HepG2 (cell line): ENCODE data around the gene INSIG1. TPM values are rescaled to one million over a fixed set of nuclear protein-coding genes. Genes with fewer than 3 reads are reported as not detected.

Experiments used
- ATAC-seq: fragments of 200-7000 bp; cut with Tn5 transposase; 3 replicates; pipeline ENCODE4 v1.9.1; 2020; ENCODE audit warnings: mild to moderate bottlenecking, moderate library complexity
- BruUV-seq: library from RNA; stranded (reverse); fragments of 400-500 nt; replicated peaks from 2 replicates; lab custom pipeline; 2021; lab: Mats Ljungman, UMichigan
- CTCF ChIA-PET: fragments of 300-600 bp; formaldehyde crosslinking; extraction: SDS; loops from one replicate; lab custom pipeline; 2021; ENCODE audit warnings: low total read pairs, inconsistent platforms, low intra/inter-chr PET ratio; lab: Yijun Ruan, JAX
- POLR2A ChIA-PET: fragments of 350-600 bp; sonication (Branson Sonifier 250); formaldehyde crosslinking; loops from one replicate; lab custom pipeline; 2020; ENCODE audit warnings: antibody characterized with exemption, inconsistent platforms; lab: Yijun Ruan, JAX
- DNase-seq: peaks from one replicate; pipeline ENCODE4 v3.0.0-alpha.2; 2015; ENCODE audit warnings: low spot score
- FAIRE-seq: peaks from 3 replicates; lab custom pipeline; 2011; peaks lifted over from hg19 to GRCh38; lab: Jason Lieb, UNC
- H2AFZ ChIP-seq: one replicate; pipeline ENCODE4 v1.6.1; 2011; ENCODE audit warnings: low read length, inconsistent platforms
- H3K27ac ChIP-seq: fragments of 300-600 bp; 3 replicates; pipeline ENCODE4 v1.8.0; 2011; ENCODE audit warnings: mixed run types, mild to moderate bottlenecking, mixed read lengths, low read length, inconsistent platforms; ENCODE audit not compliant: insufficient read depth; ENCODE audit errors: extremely low read length
- H3K27me3 ChIP-seq, 2 experiments: fragments of 200-600 bp in 1 of 2; 2 replicates in 1 of 2; 3 replicates in 1 of 2; pipeline versions ENCODE4 v1.6.0 to v1.8.0; 2011; ENCODE audit warnings: low read length in 2 of 2, mild to moderate bottlenecking in 2 of 2, moderate library complexity in 2 of 2, inconsistent platforms in 1 of 2; ENCODE audit not compliant: insufficient read depth in 2 of 2, control insufficient read depth in 1 of 2
- H3K36me3 ChIP-seq, 2 experiments: fragments of 200-600 bp in 1 of 2; replicated peaks in 1 of 2; 2 replicates in 1 of 2; 3 replicates in 1 of 2; pipeline versions ENCODE4 v1.5.1 to v1.8.0; 2011; ENCODE audit warnings: low read length in 2 of 2, inconsistent platforms in 1 of 2; ENCODE audit not compliant: insufficient read depth in 2 of 2, control insufficient read depth in 1 of 2
- H3K4me1 ChIP-seq: 2 replicates; pipeline ENCODE4 v1.5.1; 2012; ENCODE audit warnings: low read length, inconsistent platforms; ENCODE audit not compliant: insufficient read depth
- H3K4me2 ChIP-seq: 2 replicates; pipeline ENCODE4 v1.6.0; 2011; ENCODE audit warnings: low read depth, low read length, inconsistent platforms
- H3K4me3 ChIP-seq, 3 experiments: fragments of 200-600 bp in 1 of 3; sonication (generic), shearing (Covaris generic) in 1 of 3; replicated peaks in 1 of 3; 2 replicates each; pipeline ENCODE4 v1.5.1; 2011 to 2016; ENCODE audit warnings: low read length in 3 of 3, inconsistent platforms in 2 of 3, low read depth in 2 of 3, mild to moderate bottlenecking in 2 of 3, control low read depth in 1 of 3, mixed read lengths in 1 of 3; ENCODE audit not compliant: insufficient read depth in 1 of 3
- H3K79me2 ChIP-seq: one replicate; pipeline ENCODE4 v1.6.1; 2011; ENCODE audit warnings: low read length, inconsistent platforms; ENCODE audit not compliant: insufficient read depth
- H3K9ac ChIP-seq: 2 replicates; pipeline ENCODE4 v1.6.0; 2011; ENCODE audit warnings: mild to moderate bottlenecking, low read depth, low read length, inconsistent platforms; ENCODE audit not compliant: insufficient read depth
- H3K9me3 ChIP-seq: 2 replicates; pipeline ENCODE4 v1.5.1; 2012; ENCODE audit warnings: mild to moderate bottlenecking, low read length
- H4K20me1 ChIP-seq: 2 replicates; pipeline ENCODE4 v1.6.0; 2011; ENCODE audit warnings: inconsistent platforms, mild to moderate bottlenecking, low read length, moderate library complexity; ENCODE audit not compliant: insufficient read depth
- HMGXB4 ChIP-seq, 2 experiments: sonication (generic) in 1 of 2; formaldehyde crosslinking in 1 of 2; IDR thresholded peaks; 2 replicates each; pipeline versions ENCODE4 v1.4.0 to v1.6.1; 2018 to 2020; ENCODE audit warnings: missing genetic modification reagents in 2 of 2, borderline replicate concordance in 1 of 2, low read depth in 1 of 2, mild to moderate bottlenecking in 1 of 2, missing biosample characterization in 1 of 2
- MYPOP ChIP-seq: sonication (generic); formaldehyde crosslinking; IDR thresholded peaks from 2 replicates; pipeline ENCODE4 v1.8.1; 2023; ENCODE audit warnings: mild to moderate bottlenecking, moderate library complexity, missing genetic modification reagents
- NR2C2 ChIP-seq: sonication (generic); formaldehyde crosslinking; IDR thresholded peaks from 2 replicates; pipeline ENCODE4 v1.4.0; 2020; ENCODE audit warnings: missing genetic modification reagents, mild to moderate bottlenecking, moderate library complexity, borderline replicate concordance
- ZNF670 ChIP-seq: sonication (generic); formaldehyde crosslinking; IDR thresholded peaks from 2 replicates; pipeline ENCODE4 v1.8.0; 2022; ENCODE audit warnings: mild to moderate bottlenecking, missing genetic modification reagents, borderline replicate concordance
- WGBS: methylation state at CpG from one replicate; pipeline ENCODE4 v1.1.6; 2017; ENCODE audit warnings: low lambda C conversion rate; 5-methylcytosine and 5-hydroxymethylcytosine counted together
- in situ Hi-C: cut with HindIII; loops from 2 replicates; pipeline ENCODE4 v1.10.0; 2017; ENCODE audit warnings: low pct_unique_long_range_greater_than_20kb; ENCODE audit not compliant: extremely low pct_ligation_motif_present
- intact Hi-C: fragments of 100-400 bp; cut with micrococcal nuclease; formaldehyde crosslinking; loops from one replicate; pipeline ENCODE4 v1.10.0; 2022; ENCODE audit not compliant: unreplicated experiment
- polyA plus RNA-seq, 8 experiments: library from polyadenylated mRNA; depleted of rRNA in 3 of 8; stranded (reverse) in 7 of 8; unstranded in 1 of 8; fragments of >200 nt; fragmentation: Illumina TruSeq in 4 of 8; extraction: Trizol in 4 of 8; gene quantifications; 2 replicates each; pipeline versions ENCODE4 v1.2.1 to v1.2.3, GENCODE V29; 2011 to 2016; ENCODE audit warnings: low read depth in 4 of 8, missing spikeins in 1 of 8, mixed read lengths in 1 of 8; ENCODE audit not compliant: insufficient read depth in 1 of 8
- total RNA-seq, 5 experiments: library from RNA; depleted of rRNA; stranded (reverse); fragments of >200 nt; fragmentation: Illumina TruSeq; extraction: Trizol; gene quantifications; 2 replicates each; pipeline ENCODE4 v1.2.3, GENCODE V29; 2016; ENCODE audit warnings: low read depth in 1 of 5
- TF ChIP-seq, protein P1 (sequence below): sonication (generic); formaldehyde crosslinking; IDR thresholded peaks from 2 replicates; pipeline ENCODE4 v1.4.0; 2020; ENCODE audit warnings: mild to moderate bottlenecking, missing genetic modification reagents

INSIG1 gene
- total and polyA plus RNA-seq, 2 of the 13 experiments (the other 11 are each of a cell fraction or from before 2014, with no cell fraction given) = 0.07 to 0.11 TPM

DNA sequence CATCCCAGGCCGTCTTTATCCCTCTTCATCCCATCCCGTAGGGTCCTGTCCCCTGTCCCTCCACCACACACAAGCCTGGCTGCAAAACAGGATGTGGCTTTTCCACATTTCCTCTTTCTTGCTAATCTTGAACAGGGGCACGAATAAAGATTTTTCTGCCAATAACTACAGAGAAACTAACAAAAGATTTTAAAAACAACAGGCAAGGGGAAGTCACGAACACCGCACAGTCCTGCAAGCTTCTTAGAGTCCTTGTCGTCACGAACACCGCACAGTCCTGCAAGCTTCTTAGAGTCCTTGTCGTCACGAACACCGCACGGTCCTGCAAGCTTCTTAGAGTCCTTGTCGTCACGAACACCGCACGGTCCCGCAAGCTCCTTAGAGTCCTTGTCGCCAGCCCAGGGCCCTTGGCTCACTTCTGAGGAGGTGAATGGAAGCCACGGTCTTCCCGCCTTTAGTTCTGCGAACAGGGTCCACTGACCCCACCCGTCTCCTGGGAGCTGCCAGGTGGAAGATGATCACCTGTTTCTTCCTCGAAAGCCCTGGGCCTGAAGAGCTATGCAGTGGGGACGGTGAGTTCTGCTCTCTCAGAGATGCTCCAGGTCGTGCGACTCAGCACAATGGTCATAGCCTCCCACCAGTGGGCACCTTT, 10.3 kb upstream of the INSIG1 start:
- WGBS = 57% methylated on average over 22 of the region's 26 CpGs
- no peak for DNase-seq
- Histone ChIP-seq H3K27me3 (peaks cover 7 to 40% of the 10 kb centered on the region in 2 experiments; a peak in 4 of 5 replicates), H3K9ac (no peak overlapping the region), H3K79me2 (no peaks in the 10 kb centered on the region), H4K20me1 (no peaks in the 10 kb centered on the region), H2AFZ (no peak overlapping the region), H3K36me3 (no peaks in the 10 kb centered on the region), H3K9me3 (no peaks in the 10 kb centered on the region), H3K4me1 (no peaks in the 10 kb centered on the region), H3K4me3 (no peak overlapping the region), H3K4me2 (no peak overlapping the region)
- no TSS peak for BruUV-seq
- ChIA-PET CTCF (no interaction called here), POLR2A (no interaction called here)
- in situ Hi-C loops (no loop called here), intact Hi-C loops (no loop called here)
- ATAC-seq = no peak
- FAIRE-seq = no peak
- no peak for TF ChIP-seq HMGXB4 (CRISPR knock-in tag; IDR thresholded peaks at IDR 0.05; ENCODE audit: borderline replicate concordance in 1 of 2, low read depth in 1 of 2)
- no peak for TF ChIP-seq MYPOP (CRISPR knock-in tag)
- TF ChIP-seq ZNF670 (CRISPR knock-in tag) = no peak
- TF ChIP-seq NR2C2 (CRISPR knock-in tag) = no peak
- TF ChIP-seq, protein P1, sequence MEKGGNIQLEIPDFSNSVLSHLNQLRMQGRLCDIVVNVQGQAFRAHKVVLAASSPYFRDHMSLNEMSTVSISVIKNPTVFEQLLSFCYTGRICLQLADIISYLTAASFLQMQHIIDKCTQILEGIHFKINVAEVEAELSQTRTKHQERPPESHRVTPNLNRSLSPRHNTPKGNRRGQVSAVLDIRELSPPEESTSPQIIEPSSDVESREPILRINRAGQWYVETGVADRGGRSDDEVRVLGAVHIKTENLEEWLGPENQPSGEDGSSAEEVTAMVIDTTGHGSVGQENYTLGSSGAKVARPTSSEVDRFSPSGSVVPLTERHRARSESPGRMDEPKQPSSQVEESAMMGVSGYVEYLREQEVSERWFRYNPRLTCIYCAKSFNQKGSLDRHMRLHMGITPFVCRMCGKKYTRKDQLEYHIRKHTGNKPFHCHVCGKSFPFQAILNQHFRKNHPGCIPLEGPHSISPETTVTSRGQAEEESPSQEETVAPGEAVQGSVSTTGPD = no peak
- TF ChIP-seq, all 625 proteins: peak for 0
- no peak overlapping the region for H3K27ac ChIP-seq
